ENCODE measurements around the gene SCFD2.

The SCFD2 gene

GRCh38 chr4:52966781-52967180 is 399.1 kb downstream of the SCFD2 start:
- no peak overlapping the region for H3K4me3 ChIP-seq (replicated peaks; ENCODE audit: insufficient read depth, low read length)
- TF ChIP-seq, protein P1, sequence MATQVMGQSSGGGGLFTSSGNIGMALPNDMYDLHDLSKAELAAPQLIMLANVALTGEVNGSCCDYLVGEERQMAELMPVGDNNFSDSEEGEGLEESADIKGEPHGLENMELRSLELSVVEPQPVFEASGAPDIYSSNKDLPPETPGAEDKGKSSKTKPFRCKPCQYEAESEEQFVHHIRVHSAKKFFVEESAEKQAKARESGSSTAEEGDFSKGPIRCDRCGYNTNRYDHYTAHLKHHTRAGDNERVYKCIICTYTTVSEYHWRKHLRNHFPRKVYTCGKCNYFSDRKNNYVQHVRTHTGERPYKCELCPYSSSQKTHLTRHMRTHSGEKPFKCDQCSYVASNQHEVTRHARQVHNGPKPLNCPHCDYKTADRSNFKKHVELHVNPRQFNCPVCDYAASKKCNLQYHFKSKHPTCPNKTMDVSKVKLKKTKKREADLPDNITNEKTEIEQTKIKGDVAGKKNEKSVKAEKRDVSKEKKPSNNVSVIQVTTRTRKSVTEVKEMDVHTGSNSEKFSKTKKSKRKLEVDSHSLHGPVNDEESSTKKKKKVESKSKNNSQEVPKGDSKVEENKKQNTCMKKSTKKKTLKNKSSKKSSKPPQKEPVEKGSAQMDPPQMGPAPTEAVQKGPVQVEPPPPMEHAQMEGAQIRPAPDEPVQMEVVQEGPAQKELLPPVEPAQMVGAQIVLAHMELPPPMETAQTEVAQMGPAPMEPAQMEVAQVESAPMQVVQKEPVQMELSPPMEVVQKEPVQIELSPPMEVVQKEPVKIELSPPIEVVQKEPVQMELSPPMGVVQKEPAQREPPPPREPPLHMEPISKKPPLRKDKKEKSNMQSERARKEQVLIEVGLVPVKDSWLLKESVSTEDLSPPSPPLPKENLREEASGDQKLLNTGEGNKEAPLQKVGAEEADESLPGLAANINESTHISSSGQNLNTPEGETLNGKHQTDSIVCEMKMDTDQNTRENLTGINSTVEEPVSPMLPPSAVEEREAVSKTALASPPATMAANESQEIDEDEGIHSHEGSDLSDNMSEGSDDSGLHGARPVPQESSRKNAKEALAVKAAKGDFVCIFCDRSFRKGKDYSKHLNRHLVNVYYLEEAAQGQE (IDR thresholded peaks at IDR 0.05; ENCODE audit: insufficient replicate concordance, low read depth), result no peak
- TF ChIP-seq POLR2AphosphoS5 (IDR thresholded peaks at IDR 0.05; ENCODE audit: low read depth) (no peak), GABPA (IDR thresholded peaks at IDR 0.05; ENCODE audit: low read depth) (no peak), SPI1 (IDR thresholded peaks at IDR 0.05; ENCODE audit: borderline replicate concordance, low read depth) (no peak)
- TF ChIP-seq, protein P2, sequence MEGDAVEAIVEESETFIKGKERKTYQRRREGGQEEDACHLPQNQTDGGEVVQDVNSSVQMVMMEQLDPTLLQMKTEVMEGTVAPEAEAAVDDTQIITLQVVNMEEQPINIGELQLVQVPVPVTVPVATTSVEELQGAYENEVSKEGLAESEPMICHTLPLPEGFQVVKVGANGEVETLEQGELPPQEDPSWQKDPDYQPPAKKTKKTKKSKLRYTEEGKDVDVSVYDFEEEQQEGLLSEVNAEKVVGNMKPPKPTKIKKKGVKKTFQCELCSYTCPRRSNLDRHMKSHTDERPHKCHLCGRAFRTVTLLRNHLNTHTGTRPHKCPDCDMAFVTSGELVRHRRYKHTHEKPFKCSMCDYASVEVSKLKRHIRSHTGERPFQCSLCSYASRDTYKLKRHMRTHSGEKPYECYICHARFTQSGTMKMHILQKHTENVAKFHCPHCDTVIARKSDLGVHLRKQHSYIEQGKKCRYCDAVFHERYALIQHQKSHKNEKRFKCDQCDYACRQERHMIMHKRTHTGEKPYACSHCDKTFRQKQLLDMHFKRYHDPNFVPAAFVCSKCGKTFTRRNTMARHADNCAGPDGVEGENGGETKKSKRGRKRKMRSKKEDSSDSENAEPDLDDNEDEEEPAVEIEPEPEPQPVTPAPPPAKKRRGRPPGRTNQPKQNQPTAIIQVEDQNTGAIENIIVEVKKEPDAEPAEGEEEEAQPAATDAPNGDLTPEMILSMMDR (IDR thresholded peaks at IDR 0.05; ENCODE audit: insufficient read depth, low read length), result no peak
- DNase-seq (ENCODE audit: low read depth in 1 of 2, low spot score in 1 of 2), result no peak
- H3K27me3 ChIP-seq (ENCODE audit: insufficient read depth, poor library complexity, severe bottlenecking), result no peaks in the 10 kb centered on the region
- no peak overlapping the region for H3K27ac ChIP-seq (replicated peaks)

DNA sequence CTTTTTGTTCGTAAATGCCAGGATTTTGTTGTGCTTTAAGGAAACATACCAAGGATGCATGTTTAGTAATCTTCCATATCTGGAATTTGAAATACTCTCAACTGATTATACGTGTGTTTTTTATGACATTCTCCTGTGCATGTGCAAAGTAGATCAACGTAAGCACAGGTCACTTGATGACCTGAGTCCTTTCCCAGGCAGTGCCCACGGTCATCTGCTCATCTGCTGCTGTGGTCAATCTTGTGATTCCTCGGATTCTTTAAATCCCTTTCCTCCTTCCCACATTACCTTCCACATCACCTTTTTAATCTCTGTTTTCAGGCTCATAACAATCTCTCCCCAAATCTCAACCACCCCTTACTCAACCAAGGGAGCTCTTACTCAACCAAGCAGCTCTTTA is 399.7 kb downstream of the SCFD2 start:
- H3K27ac ChIP-seq (replicated peaks), result no peak overlapping the region
- no peak for DNase-seq (ENCODE audit: low read depth in 1 of 2, low spot score in 1 of 2)
- no peaks in the 10 kb centered on the region for H3K27me3 ChIP-seq (ENCODE audit: insufficient read depth, poor library complexity, severe bottlenecking)
- TF ChIP-seq, protein P2 (IDR thresholded peaks at IDR 0.05; ENCODE audit: insufficient read depth, low read length), result no peak
- H3K4me3 ChIP-seq (replicated peaks; ENCODE audit: insufficient read depth, low read length), result no peak overlapping the region

- DNase-seq (ENCODE audit: low read depth in 1 of 2, low spot score in 1 of 2), result no peak
- Histone ChIP-seq H3K27me3 (ENCODE audit: insufficient read depth, poor library complexity, severe bottlenecking) (no peaks in the 10 kb centered on the region), H3K4me3 (replicated peaks; ENCODE audit: insufficient read depth, low read length) (no peak overlapping the region), H3K27ac (replicated peaks) (no peak overlapping the region)
- TF ChIP-seq SPI1 (IDR thresholded peaks at IDR 0.05; ENCODE audit: borderline replicate concordance, low read depth) (no peak), POLR2AphosphoS5 (IDR thresholded peaks at IDR 0.05; ENCODE audit: low read depth) (no peak), GABPA (IDR thresholded peaks at IDR 0.05; ENCODE audit: low read depth) (no peak)
- TF ChIP-seq, protein P2 (IDR thresholded peaks at IDR 0.05; ENCODE audit: insufficient read depth, low read length), result no peak
- TF ChIP-seq, protein P1 (IDR thresholded peaks at IDR 0.05; ENCODE audit: insufficient replicate concordance, low read depth), result no peak
Observed at GRCh38 chr4:52964561-52965101, 401.2 kb downstream of the SCFD2 start.

- no peak for DNase-seq (ENCODE audit: low read depth in 1 of 2, low spot score in 1 of 2)
- Histone ChIP-seq H3K27ac (replicated peaks) (no peak overlapping the region), H3K4me3 (replicated peaks; ENCODE audit: insufficient read depth, low read length) (no peak overlapping the region), H3K27me3 (ENCODE audit: insufficient read depth, poor library complexity, severe bottlenecking) (no peaks in the 10 kb centered on the region)
- TF ChIP-seq GABPA (IDR thresholded peaks at IDR 0.05; ENCODE audit: low read depth) (no peak), POLR2AphosphoS5 (IDR thresholded peaks at IDR 0.05; ENCODE audit: low read depth) (no peak), SPI1 (IDR thresholded peaks at IDR 0.05; ENCODE audit: borderline replicate concordance, low read depth) (no peak)
- TF ChIP-seq, protein P2 (IDR thresholded peaks at IDR 0.05; ENCODE audit: insufficient read depth, low read length), result no peak
- TF ChIP-seq, protein P1 (IDR thresholded peaks at IDR 0.05; ENCODE audit: insufficient replicate concordance, low read depth), result no peak
Observed at GRCh38 chr4:52964011-52964410, 401.9 kb downstream of the SCFD2 start.

Measured in HL-60 (cell line).